H9 (cell line): ENCODE data around the gene FBXL19. TPM values are rescaled to one million over a fixed set of nuclear protein-coding genes. Genes with fewer than 3 reads are reported as not detected.

ENCODE experiments used
- DNase-seq: peaks from one replicate; pipeline ENCODE4 v3.0.0-alpha.2; 2017
- H2AFZ ChIP-seq: one replicate; pipeline ENCODE4 v1.6.1; 2013; ENCODE audit warnings: mild to moderate bottlenecking, low read length, control low read depth, moderate library complexity
- H2AK5ac ChIP-seq: 2 replicates; pipeline ENCODE4 v1.6.1; 2013; ENCODE audit warnings: low read length, control low read depth, mixed read lengths; ENCODE audit not compliant: insufficient read length
- H2BK120ac ChIP-seq: one replicate; pipeline ENCODE4 v1.6.1; 2013; ENCODE audit warnings: low read depth, mild to moderate bottlenecking, low read length, control low read depth, inconsistent platforms; ENCODE audit not compliant: poor library complexity, severe bottlenecking
- H2BK12ac ChIP-seq: 2 replicates; pipeline ENCODE4 v1.6.1; 2013; ENCODE audit warnings: low read length, control low read depth, mixed read lengths, low read depth; ENCODE audit not compliant: insufficient read length
- H2BK15ac ChIP-seq: 2 replicates; pipeline ENCODE4 v1.6.1; 2013; ENCODE audit warnings: low read depth, low read length, control low read depth
- H2BK20ac ChIP-seq: one replicate; pipeline ENCODE4 v1.6.1; 2013; ENCODE audit warnings: low read depth, mild to moderate bottlenecking, low read length, control low read depth, inconsistent platforms; ENCODE audit not compliant: poor library complexity, severe bottlenecking
- H2BK5ac ChIP-seq: 2 replicates; pipeline ENCODE4 v1.6.1; 2013; ENCODE audit warnings: low read length, control low read depth, mixed read lengths; ENCODE audit not compliant: insufficient read length
- H3K14ac ChIP-seq: 2 replicates; pipeline ENCODE4 v1.6.1; 2013; ENCODE audit warnings: low read length, control low read depth; ENCODE audit not compliant: insufficient read depth
- H3K18ac ChIP-seq: 2 replicates; pipeline ENCODE4 v1.6.1; 2013; ENCODE audit warnings: low read depth, mild to moderate bottlenecking, mixed read lengths, low read length, control low read depth; ENCODE audit not compliant: insufficient read length
- H3K23ac ChIP-seq: 2 replicates; pipeline ENCODE4 v1.6.1; 2013; ENCODE audit warnings: low read length, control low read depth, mixed read lengths, low read depth; ENCODE audit not compliant: insufficient read length
- H3K23me2 ChIP-seq: 2 replicates; pipeline ENCODE4 v1.6.1; 2013; ENCODE audit warnings: low read depth, mild to moderate bottlenecking, mixed read lengths, low read length, control low read depth; ENCODE audit not compliant: insufficient read length, poor library complexity, severe bottlenecking
- H3K27ac ChIP-seq: 2 replicates; pipeline ENCODE4 v1.5.1; 2013; ENCODE audit warnings: low read length, control low read depth, mixed read lengths, low read depth; ENCODE audit not compliant: insufficient read length
- H3K27me3 ChIP-seq: 2 replicates; pipeline ENCODE4 v1.6.1; 2013; ENCODE audit warnings: low read length, control low read depth, inconsistent platforms; ENCODE audit not compliant: insufficient read depth
- H3K4ac ChIP-seq: 2 replicates; pipeline ENCODE4 v1.6.1; 2013; ENCODE audit warnings: low read depth, mild to moderate bottlenecking, control low read depth, inconsistent platforms, low read length, moderate library complexity
- H3K4me1 ChIP-seq: 2 replicates; pipeline ENCODE4 v1.6.1; 2013; ENCODE audit warnings: low read length, control low read depth, inconsistent platforms; ENCODE audit not compliant: insufficient read depth
- H3K4me2 ChIP-seq: 2 replicates; pipeline ENCODE4 v1.6.1; 2013; ENCODE audit warnings: low read length, control low read depth, mixed read lengths; ENCODE audit not compliant: insufficient read length, insufficient read depth
- H3K56ac ChIP-seq: 2 replicates; pipeline ENCODE4 v1.6.1; 2013; ENCODE audit warnings: low read depth, mild to moderate bottlenecking, mixed read lengths, low read length, control low read depth; ENCODE audit not compliant: insufficient read length
- H3K79me1 ChIP-seq: 2 replicates; pipeline ENCODE4 v1.6.1; 2013; ENCODE audit warnings: low read depth, mild to moderate bottlenecking, moderate library complexity, low read length, control low read depth, inconsistent platforms; ENCODE audit not compliant: insufficient read depth, poor library complexity, severe bottlenecking
- H3K79me2 ChIP-seq: 2 replicates; pipeline ENCODE4 v1.6.1; 2013; ENCODE audit warnings: low read length, control low read depth, inconsistent platforms; ENCODE audit not compliant: insufficient read depth
- H3K9ac ChIP-seq: 2 replicates; pipeline ENCODE4 v1.6.1; 2013; ENCODE audit warnings: low read length, control low read depth, mixed read lengths; ENCODE audit not compliant: insufficient read length; ENCODE audit errors: extremely low read depth
- H3K9me3 ChIP-seq: one replicate; pipeline ENCODE4 v1.6.1; 2013; ENCODE audit warnings: low read depth, low read length, inconsistent platforms; ENCODE audit not compliant: control insufficient read depth
- H3T11ph ChIP-seq: one replicate; pipeline ENCODE4 v1.6.1; 2013; ENCODE audit warnings: mild to moderate bottlenecking, low read length, control low read depth, inconsistent platforms
- H4K20me1 ChIP-seq: one replicate; pipeline ENCODE4 v1.6.1; 2013; ENCODE audit not compliant: control insufficient read depth, insufficient read length, insufficient read depth
- H4K5ac ChIP-seq: 2 replicates; pipeline ENCODE4 v1.6.1; 2013; ENCODE audit warnings: low read depth, mild to moderate bottlenecking, mixed read lengths, low read length, control low read depth; ENCODE audit not compliant: insufficient read length
- H4K8ac ChIP-seq: replicated peaks from 2 replicates; pipeline ENCODE4 v1.6.1; 2013; ENCODE audit warnings: low read length, control low read depth, mixed read lengths, low read depth; ENCODE audit not compliant: insufficient read length
- H4K91ac ChIP-seq: 2 replicates; pipeline ENCODE4 v1.6.1; 2013; ENCODE audit warnings: low read depth, mild to moderate bottlenecking, moderate library complexity, mixed read lengths, low read length, control low read depth; ENCODE audit not compliant: insufficient read length
- H3K27ac Mint-ChIP-seq, 3 experiments: 2 replicates in 2 of 3; 3 replicates in 1 of 3; pipeline ENCODE4 v1.8.0; 2020 to 2021; ENCODE audit warnings: mixed read lengths in 3 of 3, mild to moderate bottlenecking in 1 of 3, moderate library complexity in 1 of 3
- H3K27me3 Mint-ChIP-seq: 2 replicates; pipeline ENCODE4 v1.8.0; 2021; ENCODE audit warnings: low read depth, mild to moderate bottlenecking, moderate library complexity, mixed read lengths
- H3K36me3 Mint-ChIP-seq, 3 experiments: 2 replicates in 2 of 3; 3 replicates in 1 of 3; pipeline ENCODE4 v1.8.0; 2020 to 2021; ENCODE audit warnings: low read depth in 3 of 3, mixed read lengths in 3 of 3; ENCODE audit not compliant: insufficient read depth in 1 of 3
- H3K4me1 Mint-ChIP-seq, 2 experiments: 2 replicates each; pipeline ENCODE4 v1.8.0; 2020; ENCODE audit warnings: mixed read lengths in 2 of 2
- H3K4me3 Mint-ChIP-seq, 2 experiments: 2 replicates in 1 of 2; 3 replicates in 1 of 2; pipeline ENCODE4 v1.8.0; 2020 to 2021; ENCODE audit warnings: mild to moderate bottlenecking in 2 of 2, mixed read lengths in 2 of 2, moderate library complexity in 1 of 2
- H3K9me3 Mint-ChIP-seq, 2 experiments: 2 replicates in 1 of 2; 3 replicates in 1 of 2; pipeline ENCODE4 v1.8.0; 2020; ENCODE audit warnings: mild to moderate bottlenecking in 2 of 2, mixed read lengths in 2 of 2, moderate library complexity in 1 of 2
- CTCF ChIP-seq: fragments of 200-600 bp; sonication (generic); conservative IDR thresholded peaks from 3 replicates; pipeline ENCODE4 v1.8.0; 2021; ENCODE audit warnings: antibody characterized with exemption, mild to moderate bottlenecking
- WGBS: extraction: QIAGEN DNeasy Blood & Tissue Kit; methylation state at CpG from one replicate; pipeline ENCODE4 v1.1.7; 2013; ENCODE audit warnings: missing lambda C conversion rate, low lambda C conversion rate, mixed read lengths; ENCODE audit not compliant: insufficient read length; ENCODE audit errors: extremely low coverage; 5-methylcytosine and 5-hydroxymethylcytosine counted together
- total RNA-seq: library from RNA; stranded (reverse); gene quantifications from 2 replicates; pipeline ENCODE4 v1.2.1, GENCODE V29; 2021

Gene FBXL19
- total RNA-seq, 1 experiment from 2014 or later, result 66.8 TPM

DNA sequence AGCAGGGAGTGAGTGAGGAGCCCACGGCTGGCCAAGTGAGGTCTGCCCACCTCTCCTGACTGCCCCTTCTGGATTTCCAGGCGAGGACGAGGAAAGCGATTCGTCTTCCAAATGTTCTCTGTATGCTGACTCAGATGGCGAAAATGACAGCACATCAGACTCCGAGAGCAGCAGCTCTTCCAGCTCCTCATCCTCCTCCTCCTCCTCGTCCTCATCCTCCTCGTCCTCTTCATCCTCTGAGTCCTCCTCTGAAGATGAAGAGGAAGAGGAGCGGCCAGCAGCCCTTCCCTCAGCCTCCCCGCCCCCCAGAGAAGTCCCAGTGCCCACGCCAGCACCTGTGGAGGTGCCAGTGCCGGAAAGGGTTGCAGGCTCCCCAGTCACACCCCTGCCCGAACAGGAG is 47.9 kb downstream of the FBXL19 start:
- no peak for TF ChIP-seq CTCF
- Mint-ChIP-seq H3K27me3 (no peaks in the 10 kb centered on the region; the same call in 1 of the 2 replicates), H3K4me1 (no peaks in the 10 kb centered on the region), H3K4me3 (no peak overlapping the region), H3K36me3 (peaks cover 59 to 91% (median 82%) of the 10 kb centered on the region in 3 experiments), H3K27ac (no peak overlapping the region), H3K9me3 (no peaks in the 10 kb centered on the region)
- no peak overlapping the region for H2AFZ ChIP-seq
- peaks cover 2% of the 10 kb centered on the region for H4K20me1 ChIP-seq
- H3K23me2 ChIP-seq, result no peaks in the 10 kb centered on the region
- no peak overlapping the region for H2BK12ac ChIP-seq
- H3K56ac ChIP-seq, result no peak overlapping the region
- H3K23ac ChIP-seq, result no peak overlapping the region
- DNase-seq, result no peak
- no peaks in the 10 kb centered on the region for H3K4me1 ChIP-seq
- H3K4ac ChIP-seq, result no peak overlapping the region
- no peak overlapping the region for H2BK5ac ChIP-seq
- no CpG with 5 or more reads among the region's 14 CpGs for WGBS
- H3T11ph ChIP-seq, result no peak overlapping the region
- no peaks in the 10 kb centered on the region for H3K9me3 ChIP-seq
- no peak overlapping the region for H3K27ac ChIP-seq
- H4K5ac ChIP-seq, result no peak overlapping the region
- H3K14ac ChIP-seq, result no peak overlapping the region
- H3K4me2 ChIP-seq, result no peak overlapping the region
- no peak overlapping the region for H2AK5ac ChIP-seq
- H3K9ac ChIP-seq, result no peak overlapping the region
- no peak overlapping the region for H2BK20ac ChIP-seq
- H3K79me1 ChIP-seq, result no peaks in the 10 kb centered on the region
- no peak overlapping the region for H4K91ac ChIP-seq
- no peaks in the 10 kb centered on the region for H3K27me3 ChIP-seq
- H2BK15ac ChIP-seq, result no peak overlapping the region
- no peak overlapping the region for H4K8ac ChIP-seq
- no peak overlapping the region for H2BK120ac ChIP-seq
- H3K79me2 ChIP-seq, result no peaks in the 10 kb centered on the region
- H3K18ac ChIP-seq, result no peak overlapping the region
